PC-9 (cell line): ENCODE data around the gene SNTN.

Experiments
- EZH2 ChIP-seq: fragments of 200-600 bp; sonication (generic); IDR thresholded peaks from 2 replicates; pipeline ENCODE4 v1.8.0; 2017; ENCODE audit warnings: antibody characterized with exemption, low read depth
- TF ChIP-seq, protein P1 (sequence below): fragments of 200-600 bp; sonication (generic); conservative IDR thresholded peaks from 2 replicates; pipeline ENCODE4 v1.6.1; 2017; ENCODE audit warnings: mixed run types, antibody characterized with exemption, mild to moderate bottlenecking, moderate library complexity

DNA sequence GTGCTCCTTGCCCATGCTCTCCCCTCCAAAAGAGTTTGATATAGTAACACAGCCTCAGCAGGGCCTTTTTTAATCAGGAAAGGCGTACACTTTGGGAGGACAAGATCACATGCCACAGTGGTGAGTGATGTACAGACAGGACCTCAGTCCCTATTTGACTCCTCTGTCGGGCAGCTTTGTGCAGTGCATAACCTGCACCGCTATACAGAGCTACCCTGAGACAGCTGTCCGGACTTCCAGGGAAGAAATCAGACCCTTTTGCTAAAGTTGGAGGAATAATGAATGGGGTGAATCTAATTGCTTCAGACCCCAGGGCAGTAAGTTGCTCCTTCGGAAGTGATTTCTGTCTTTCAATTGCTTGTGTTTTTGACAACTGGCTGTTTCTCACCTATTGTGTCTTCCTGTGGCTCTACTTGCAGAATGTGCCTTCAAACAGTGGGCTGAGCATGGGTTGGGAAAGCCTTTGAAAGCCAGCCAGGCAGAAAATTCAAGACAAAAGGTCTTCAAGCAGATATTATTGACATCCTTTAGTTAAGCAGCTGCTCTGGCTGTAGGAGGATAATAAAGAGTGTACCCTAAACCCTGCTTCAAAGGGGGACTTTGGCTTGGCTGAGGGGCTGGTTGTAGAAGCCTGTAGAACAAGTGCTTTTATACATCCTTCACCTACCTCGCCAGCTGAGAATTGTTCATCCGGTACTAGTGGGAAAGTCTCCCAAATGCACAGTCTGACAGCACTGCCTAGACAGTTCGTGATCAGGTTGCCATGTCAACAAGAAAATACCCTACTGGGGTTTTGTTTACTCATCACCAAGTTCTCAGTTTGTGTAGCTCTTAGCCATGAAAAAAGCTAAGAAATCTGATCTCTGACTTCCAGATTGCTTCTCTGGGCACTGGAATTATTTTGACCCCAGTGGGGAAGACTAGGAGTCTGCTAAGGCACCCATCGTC, 35.1 kb downstream of the SNTN start:
- TF ChIP-seq, protein P1, sequence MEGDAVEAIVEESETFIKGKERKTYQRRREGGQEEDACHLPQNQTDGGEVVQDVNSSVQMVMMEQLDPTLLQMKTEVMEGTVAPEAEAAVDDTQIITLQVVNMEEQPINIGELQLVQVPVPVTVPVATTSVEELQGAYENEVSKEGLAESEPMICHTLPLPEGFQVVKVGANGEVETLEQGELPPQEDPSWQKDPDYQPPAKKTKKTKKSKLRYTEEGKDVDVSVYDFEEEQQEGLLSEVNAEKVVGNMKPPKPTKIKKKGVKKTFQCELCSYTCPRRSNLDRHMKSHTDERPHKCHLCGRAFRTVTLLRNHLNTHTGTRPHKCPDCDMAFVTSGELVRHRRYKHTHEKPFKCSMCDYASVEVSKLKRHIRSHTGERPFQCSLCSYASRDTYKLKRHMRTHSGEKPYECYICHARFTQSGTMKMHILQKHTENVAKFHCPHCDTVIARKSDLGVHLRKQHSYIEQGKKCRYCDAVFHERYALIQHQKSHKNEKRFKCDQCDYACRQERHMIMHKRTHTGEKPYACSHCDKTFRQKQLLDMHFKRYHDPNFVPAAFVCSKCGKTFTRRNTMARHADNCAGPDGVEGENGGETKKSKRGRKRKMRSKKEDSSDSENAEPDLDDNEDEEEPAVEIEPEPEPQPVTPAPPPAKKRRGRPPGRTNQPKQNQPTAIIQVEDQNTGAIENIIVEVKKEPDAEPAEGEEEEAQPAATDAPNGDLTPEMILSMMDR = no peak
- no peak for TF ChIP-seq EZH2
